ENCODE results near the gene TTC34.
A peak's percentile ranks its signal among the peaks of the same experiment; 100 is the strongest.

Gene TTC34

GRCh38 chr1:2829846-2830615 is 28.5 kb upstream of the TTC34 start:
- DNase-seq (ENCODE audit: low read depth in 2 of 2), result no peak

DNA sequence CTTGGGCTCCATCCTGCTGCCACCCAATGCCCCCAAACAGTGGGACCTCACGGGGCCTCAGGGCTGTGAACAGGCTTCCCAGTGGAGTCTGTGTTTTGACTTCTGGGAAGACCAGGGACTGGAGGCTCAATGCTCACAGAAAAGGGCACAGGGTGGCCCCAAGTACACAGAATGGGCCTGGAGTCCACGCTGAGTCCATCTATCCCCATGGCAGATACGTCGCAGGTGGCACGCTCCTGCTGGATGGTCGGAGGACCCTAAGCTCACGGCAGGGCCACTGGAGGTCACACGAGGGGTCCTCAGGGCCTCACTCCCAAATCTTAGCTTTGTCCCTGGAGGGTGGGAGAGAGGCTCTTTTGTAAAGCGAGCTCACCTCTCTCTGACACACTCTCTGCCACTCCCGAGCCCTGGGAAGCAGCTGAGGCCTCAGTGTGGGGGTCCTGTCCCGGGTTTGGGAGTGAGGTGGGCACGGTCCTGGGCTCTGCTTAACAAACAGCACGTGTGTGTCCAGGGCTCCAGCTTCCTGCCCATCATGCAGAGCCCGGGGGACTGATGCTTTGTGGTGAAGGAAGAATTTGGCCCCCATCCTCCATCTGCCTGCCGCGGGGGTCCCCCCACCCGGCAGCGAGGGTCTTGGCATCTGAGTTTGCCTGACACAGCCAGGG is 27.2 kb upstream of the TTC34 start:
- no peak for DNase-seq (ENCODE audit: low read depth in 2 of 2)

GRCh38 chr1:2826736-2827292 is 25.3 kb upstream of the TTC34 start:
- DNase-seq (ENCODE audit: low read depth in 2 of 2), result no peak

- DNase-seq (ENCODE audit: low read depth in 2 of 2), result no peak
Observed at GRCh38 chr1:2826316-2826715, 24.8 kb upstream of the TTC34 start.

- DNase-seq (ENCODE audit: low read depth in 2 of 2), result no peak
Observed at GRCh38 chr1:2825487-2826189, 24.1 kb upstream of the TTC34 start.

DNA sequence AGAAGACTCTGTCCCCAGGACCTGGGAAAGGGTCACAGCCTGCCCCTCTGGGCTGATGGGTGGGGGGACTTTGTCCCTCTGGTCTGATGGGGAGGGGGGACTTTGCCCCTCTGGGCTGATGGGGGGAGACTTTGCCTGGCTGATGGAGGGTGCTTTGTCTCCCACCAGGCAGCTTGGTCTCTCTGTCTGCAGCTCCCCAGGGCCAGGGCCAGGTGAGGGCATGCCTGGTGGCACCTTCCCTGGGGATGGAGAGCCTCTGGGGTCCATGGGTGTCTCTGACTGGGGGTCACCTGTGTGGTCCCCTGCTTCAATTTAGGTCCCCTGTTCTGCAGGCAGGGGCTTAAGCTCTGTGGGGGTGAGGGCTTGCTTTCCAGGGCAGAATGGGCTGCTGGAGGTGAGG is 23.5 kb upstream of the TTC34 start:
- DNase-seq (ENCODE audit: low read depth in 2 of 2), result no peak

DNA sequence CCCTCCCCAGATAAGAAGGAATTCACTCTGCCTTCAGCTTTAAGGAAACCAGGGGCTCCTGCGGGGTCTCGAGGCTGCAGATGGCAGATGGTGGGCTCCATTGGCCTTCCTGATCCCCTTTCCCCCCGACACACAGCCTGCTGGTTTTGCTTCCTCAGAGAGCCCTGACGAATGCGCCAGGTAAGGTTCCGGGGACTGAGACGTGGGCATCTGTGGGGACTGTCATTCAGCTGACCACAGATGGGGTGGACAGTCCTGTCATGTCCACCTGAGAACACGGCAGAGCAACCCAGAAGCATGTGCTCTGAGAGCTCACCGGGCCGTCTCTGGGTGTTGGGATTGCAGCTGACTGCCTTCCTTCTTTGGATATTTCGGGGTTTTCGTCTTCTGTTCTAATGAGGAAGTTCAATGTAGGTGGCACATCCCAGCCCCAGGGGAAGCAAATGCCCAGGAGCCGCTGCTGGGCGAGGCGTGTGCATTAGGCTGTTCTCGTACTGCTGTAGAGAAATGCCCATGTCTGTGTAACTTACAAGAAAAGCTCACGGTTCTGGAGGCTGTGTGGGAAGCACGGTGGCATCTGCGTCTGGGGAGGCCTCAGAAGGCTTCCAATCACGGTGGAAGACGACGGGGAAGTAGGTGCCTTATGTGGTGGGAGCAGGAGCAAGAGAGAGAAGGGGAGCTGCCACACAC is 22.6 kb upstream of the TTC34 start:
- no peak for DNase-seq (ENCODE audit: low read depth in 2 of 2)

DNA sequence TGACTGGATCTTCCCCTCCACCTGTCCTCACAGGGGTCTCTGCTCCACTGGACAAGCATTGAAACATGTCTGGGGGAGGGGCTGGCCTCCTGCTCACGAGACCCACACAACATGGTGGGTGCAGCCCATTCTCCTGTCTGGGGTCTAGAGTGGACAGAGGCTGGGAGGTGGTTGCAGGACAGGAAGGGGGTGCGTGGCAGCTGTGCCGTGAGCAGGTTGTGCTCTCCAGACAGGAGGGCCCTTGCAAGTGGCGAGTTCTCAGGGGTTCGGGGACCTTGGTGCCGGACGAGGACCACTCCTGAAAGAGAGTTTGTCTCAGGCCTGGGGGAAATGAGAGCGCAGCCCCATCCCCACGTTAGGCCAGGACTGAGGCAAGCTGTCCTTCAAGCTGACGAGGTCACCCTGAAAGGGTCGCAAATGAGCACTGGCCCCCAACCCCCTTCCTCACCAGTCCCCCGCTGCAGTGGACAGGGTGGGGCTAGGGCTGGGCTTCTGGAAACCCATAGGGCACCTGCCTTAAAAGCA is 21.2 kb upstream of the TTC34 start:
- no peak for DNase-seq (ENCODE audit: low read depth in 2 of 2)

- DNase-seq (ENCODE audit: low read depth in 2 of 2), result peak in 1 of 2 donors; percentile 23
Observed at GRCh38 chr1:2821966-2822620, 20.6 kb upstream of the TTC34 start.

- DNase-seq (ENCODE audit: low read depth in 2 of 2), result no peak
Observed at GRCh38 chr1:2821373-2821955, 20.0 kb upstream of the TTC34 start.

- DNase-seq (ENCODE audit: low read depth in 2 of 2), result no peak
Observed at GRCh38 chr1:2820731-2821372, 19.4 kb upstream of the TTC34 start.

DNA sequence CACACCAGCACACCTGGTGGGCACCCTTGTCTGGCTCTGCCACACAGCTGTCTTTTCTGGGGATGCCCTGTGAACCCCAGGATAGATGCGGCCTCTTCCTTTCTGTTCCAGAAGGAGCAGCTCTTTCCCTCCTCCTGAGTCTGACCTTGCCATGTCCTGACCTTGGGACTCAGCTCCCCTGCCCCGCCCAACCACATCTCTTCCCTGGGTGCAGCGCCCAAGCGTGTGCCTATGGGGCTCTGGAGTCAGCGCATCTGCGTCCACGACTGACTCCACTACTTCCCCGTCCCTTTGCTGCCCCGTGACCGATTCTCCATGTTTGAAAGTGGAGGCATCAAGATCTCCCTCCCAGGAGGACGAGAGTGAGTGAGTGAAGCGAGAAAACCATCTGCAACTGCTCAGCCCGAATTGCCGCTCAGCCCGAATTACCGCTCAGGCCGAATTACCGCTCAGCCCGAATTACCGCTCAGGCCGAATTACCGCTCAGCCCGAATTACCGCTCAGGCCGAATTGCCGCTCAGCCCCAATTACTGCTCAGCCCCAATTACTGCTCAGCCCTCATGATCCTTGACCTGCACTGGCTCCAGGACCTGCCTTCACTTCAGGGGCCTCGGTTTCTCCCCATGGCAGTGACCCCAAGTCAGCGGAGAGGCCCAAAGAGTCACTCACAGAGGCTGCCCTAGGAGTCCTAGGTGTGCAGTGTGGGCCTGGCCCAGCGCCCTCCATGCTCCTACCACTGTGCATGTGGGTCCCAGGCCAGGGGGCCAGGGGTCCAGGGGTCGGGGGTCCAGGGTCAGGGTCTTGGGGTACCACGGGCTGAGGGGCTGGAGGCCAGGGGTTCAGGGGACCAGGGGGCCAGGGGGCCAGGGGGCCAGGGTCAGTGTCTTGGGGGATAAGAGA is 18.6 kb upstream of the TTC34 start:
- no peak for DNase-seq (ENCODE audit: low read depth in 2 of 2)

DNA sequence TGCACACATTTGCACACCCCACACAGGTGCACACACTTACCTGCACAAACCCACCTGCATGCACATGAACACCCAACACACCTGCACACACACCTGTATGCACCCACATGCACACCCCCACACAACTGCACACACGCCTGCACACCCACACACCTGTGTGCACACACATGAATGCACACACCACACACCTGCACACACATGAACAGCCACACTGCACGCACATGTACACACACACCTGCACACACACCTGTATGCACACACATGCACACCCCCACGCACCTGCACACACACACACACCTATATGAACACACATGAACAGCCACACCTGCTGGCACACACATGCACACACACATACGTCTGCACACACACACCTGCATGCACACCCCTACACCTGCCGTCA is 17.9 kb upstream of the TTC34 start:
- no peak for DNase-seq (ENCODE audit: low read depth in 2 of 2)

- no peak for DNase-seq (ENCODE audit: low read depth in 2 of 2)
Observed at GRCh38 chr1:2817784-2818564, 16.5 kb upstream of the TTC34 start.

DNA sequence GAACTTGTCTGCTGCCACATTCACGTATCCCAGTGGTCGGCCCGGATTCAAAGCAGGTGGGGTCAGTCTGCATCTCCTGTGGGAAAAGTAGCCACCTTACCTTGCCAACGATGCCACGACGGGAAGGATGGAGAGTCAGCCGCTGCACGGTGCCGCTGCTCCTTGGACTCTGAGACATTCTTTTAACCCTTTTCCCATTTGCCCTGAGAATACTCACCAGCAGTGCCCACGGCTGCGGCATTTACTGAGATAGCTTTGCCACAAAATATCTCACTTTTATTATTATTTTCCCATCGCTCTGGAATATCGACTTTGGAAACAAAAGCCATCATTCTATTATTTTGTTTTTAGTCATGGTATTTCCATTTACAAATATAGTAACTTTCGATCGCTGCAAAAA is 15.3 kb upstream of the TTC34 start:
- DNase-seq (ENCODE audit: low read depth in 2 of 2), result no peak

DNA sequence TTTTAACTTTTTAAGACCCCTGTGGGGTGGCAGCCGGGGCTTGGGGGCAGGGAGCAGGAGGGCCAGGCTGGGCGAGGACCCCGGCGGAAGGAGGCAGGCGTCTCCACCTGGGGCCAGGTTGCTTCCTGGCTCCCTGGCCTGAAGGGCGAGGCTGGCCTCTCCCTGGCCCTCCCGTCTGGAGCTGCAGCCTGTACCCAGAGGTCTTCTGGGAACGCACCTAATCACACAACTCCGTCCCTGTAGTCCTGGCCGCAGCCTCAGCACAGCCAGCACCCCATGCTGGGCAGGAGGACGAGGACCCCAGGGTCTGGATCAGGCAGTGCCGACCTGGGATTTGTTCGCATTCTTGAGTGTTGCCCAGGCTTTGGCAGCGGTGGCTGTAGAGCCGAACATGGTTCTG is 14.1 kb upstream of the TTC34 start:
- no peak for DNase-seq (ENCODE audit: low read depth in 2 of 2)

DNA sequence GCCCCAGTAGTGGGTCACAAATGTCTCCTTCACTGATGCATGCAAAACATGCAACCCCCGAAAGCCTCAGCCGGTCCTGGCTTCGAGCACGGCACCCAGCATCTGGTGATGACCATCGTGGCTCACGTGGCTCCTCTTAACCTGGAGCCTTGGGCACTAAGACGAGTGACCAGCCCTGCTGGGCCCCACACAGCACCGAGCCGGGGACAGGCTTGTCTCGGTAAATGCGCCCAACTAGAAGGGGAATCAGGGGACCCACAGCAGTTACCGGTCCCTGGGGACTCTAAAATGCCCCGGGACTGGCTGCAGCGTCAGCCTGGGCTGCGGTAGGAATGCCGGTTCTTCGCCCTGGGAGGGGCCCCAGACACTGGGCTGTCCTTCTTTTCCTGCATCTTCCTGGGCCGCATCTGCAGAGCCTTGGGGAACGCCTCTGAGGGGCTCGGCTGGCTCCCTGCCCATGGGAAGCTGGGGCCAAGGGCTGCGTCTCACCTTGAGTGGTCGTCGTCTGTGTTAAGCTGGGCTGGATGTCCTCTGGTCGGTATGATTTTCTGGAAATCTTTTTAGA is 13.1 kb upstream of the TTC34 start:
- DNase-seq (ENCODE audit: low read depth in 2 of 2), result no peak
